Anterior cingulate cortex (tissue), 58 donors: Measurements from ENCODE around the gene CHPF.

Experiments
- DNase-seq, 58 donors: peaks; one replicate each; lab custom pipeline; 2025; lab: John Stamatoyannopoulos, UW

CHPF gene

DNA sequence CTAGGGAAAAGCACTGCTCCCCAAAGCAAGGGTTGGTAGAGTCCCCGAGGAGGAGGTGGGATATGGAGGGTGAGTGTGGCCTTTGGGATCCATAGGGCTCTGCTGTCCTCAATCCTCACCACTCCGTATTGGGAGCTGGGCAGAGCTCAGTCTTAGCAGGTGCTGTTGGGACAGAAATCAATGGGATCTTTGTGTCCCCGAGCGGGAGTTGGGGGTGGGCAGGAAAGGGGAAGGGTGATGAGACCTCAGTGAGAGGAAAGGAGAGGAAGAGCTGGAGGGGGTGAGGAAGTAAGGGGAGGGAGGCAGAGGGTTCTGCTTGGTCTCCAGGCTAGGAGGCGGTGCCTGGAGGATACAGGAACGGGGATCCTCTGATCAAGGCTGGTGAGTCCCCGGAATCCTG lies 26.7 kb downstream of the CHPF start:
- DNase-seq, result peak in 1 of 58 donors; percentile 11

GRCh38 chr2:219515874-219516629 lies 27.6 kb downstream of the CHPF start:
- DNase-seq, result no peak

DNA sequence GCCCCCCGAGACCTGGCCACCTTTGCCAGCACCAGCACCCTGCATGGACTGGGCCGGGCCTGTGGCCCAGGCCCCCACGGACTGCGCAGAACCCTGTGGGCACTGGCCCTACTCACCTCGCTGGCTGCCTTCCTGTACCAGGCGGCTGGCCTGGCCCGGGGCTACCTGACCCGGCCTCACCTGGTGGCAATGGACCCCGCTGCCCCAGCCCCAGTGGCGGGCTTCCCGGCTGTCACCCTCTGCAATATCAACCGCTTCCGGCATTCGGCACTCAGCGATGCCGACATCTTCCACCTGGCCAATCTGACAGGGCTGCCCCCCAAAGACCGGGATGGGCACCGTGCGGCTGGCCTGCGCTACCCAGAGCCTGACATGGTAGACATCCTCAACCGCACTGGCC lies 28.8 kb downstream of the CHPF start:
- no peak for DNase-seq

DNA sequence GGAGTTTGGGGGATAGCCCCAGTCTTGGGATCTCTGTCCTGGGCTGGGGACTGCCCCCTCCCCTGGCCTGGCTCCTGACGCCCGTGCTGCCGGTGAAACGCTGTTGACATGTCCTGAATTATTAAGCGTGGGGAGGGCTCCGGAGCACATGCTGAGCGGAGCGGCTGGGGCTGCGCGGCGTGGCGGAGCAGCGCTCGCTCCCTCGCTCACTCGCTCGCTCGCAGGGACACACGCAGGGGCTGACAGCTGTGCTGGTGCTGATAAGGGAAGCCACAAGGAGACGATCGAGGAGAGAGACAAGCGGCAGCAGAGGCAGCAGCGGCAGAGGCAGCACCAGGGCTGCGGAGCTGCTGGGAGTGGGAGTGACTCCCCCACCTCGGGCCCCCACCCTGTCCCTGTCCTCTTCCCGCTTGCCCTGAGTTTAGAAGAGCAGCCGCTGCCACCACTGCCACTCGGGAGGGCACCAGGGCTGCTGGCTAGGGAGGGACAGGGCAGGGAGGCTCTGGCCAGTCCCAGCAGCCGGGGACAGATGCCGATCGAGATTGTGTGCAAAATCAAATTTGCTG lies 29.3 kb downstream of the CHPF start, which contains the start of gene ASIC4:
Gene ASIC4, plus strand, starts transcription at position 287 of the 566 bp plus-strand sequence. Its CDS starts 243 bp downstream, at position 530.
- peak in 7 of 58 donors; percentile 15 to 47 (median 29) for DNase-seq

DNA sequence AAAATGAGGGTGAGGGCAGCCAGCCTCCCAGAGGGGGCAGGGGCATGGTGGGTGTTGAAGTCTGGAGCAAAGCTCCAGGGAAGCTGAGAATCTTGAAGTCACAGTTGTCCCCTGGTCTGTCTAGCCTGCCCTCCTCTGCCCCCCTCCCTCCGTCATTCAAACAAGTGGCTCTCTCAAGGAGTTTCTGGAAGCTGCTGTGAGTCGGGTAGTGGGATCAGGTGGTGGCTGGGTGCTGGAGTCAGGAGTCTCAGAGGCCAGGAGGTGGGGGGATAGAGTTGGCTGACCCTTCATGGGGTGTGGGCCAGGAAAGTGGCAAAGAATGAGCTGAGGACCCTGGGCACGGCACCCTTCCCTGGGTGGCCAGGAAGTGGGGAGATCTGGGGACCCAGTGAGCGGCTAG lies 29.8 kb downstream of the CHPF start:
- no peak for DNase-seq

DNA sequence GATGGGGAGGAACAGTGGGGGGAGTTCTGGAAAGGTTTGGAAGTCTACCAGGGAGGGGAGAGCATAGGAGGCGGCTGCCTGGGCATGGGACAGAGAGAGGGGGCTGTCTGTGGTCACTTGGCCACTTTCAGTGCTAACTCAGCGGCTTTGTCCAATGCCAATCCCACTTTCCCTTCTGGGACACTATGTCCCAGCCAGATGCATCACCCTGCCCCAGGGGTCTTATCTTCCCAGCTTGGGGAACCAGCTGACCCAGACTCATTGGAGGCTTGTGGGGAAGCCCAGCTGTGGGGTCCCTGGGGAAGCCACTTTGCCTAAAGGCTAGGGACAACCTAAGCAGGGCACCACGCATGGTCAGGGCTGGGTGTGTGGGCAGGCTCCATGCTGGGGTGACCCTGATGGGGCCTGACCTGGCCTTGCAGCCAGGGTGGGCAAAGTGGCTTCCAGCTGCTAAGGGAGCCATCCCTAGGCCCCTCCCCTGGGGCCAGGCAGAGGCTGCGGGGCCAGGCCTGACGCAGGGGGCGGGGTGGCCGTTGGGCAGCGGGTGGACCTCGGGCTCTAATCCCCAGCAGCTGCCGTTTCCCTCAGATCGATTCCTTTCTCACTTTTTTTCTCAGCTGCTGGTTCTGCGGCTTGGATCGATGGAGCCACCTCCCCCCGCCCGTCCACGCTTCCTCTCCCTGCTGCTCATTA lies 30.9 kb downstream of the CHPF start:
- DNase-seq, result no peak

GRCh38 chr2:219511547-219512325 lies 31.9 kb downstream of the CHPF start:
- DNase-seq, result peak in 5 of 58 donors; percentile 12 to 35 (median 20)

DNA sequence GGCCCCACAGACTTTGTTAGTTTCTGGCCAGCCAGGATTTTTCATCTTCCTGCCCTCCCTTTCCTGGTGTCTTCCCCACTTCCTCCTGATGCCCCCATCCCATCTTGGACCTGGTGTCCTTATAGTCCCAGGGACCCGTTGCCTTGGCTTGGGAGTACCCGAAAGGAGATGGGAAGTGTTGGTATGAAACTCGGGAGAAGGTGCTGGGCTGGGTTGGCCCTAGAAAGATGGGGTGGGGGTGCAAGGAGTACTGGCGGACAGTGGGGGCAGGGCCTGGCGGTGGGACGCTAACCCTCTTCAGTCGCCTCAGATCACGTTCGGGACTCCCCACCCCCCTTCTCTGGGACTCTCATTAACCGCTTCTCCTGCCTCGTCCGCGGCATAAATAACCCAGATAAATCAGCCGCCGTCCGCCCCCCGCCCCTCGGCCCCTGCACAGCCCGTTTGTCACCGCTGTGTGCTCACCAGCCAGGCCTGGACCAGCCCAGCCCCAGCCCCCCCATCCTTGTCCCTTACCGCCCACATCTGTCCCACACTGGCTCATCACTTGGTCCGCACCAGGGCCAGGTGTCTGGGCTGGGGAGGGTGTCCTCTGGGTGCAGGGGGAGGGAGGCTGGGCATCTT lies 33.0 kb downstream of the CHPF start:
- DNase-seq, result peak in 1 of 58 donors; percentile 9

DNA sequence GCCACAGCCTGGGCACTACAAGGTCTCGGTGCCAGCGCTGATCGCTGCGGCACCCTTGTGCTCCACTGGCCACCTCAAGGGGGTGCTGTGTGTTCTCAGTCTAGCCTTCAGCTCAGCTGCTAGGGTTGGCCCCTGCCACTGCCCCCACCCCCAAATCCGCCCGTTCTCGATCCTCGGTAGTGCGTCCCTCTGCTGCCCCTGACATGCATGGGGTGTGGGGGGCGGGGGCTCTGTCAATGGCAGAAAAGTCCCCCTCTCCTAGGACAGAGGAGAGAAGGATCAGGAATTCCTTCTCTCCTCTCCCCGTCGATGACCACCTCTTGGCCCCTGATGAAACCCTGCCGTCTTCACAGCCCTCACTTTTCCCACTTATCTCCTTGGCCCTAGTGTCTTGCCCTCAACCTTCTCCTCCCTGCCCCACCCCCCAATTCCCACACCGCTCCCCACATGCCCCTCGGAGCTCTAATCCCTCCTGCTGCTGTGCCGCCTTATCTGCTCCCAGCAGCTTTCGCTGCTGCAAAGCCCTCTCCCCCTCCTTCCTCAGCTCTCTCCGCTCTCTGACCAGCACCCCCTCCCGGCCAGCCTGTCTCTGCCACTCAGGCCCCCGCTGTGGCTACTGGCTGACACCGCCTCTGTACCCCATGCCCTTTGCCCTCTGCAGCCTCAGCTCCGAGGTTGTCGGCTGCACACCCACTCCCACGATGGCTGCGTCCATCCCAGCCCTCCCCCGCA lies 33.7 kb downstream of the CHPF start:
- DNase-seq, result peak in 45 of 58 donors; percentile 10 to 67 (median 33)

- peak in 1 of 58 donors; percentile 26 for DNase-seq
Observed at GRCh38 chr2:219508971-219509779, 34.4 kb downstream of the CHPF start.

DNA sequence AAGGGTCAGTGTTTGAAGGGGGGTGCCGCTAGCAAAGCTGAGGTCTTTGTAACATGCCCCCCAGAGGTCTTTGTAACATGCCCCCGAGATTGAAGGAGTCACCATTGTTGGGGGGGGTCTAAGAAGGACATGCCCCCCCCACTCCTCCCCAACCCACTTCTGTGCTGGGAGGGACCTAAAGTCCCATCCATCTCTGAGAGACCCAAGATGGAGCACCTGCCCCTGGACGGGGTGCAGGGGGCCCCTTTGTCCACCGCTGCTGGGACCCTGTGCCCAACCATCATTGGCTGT lies 35.2 kb downstream of the CHPF start:
- DNase-seq, result no peak

DNA sequence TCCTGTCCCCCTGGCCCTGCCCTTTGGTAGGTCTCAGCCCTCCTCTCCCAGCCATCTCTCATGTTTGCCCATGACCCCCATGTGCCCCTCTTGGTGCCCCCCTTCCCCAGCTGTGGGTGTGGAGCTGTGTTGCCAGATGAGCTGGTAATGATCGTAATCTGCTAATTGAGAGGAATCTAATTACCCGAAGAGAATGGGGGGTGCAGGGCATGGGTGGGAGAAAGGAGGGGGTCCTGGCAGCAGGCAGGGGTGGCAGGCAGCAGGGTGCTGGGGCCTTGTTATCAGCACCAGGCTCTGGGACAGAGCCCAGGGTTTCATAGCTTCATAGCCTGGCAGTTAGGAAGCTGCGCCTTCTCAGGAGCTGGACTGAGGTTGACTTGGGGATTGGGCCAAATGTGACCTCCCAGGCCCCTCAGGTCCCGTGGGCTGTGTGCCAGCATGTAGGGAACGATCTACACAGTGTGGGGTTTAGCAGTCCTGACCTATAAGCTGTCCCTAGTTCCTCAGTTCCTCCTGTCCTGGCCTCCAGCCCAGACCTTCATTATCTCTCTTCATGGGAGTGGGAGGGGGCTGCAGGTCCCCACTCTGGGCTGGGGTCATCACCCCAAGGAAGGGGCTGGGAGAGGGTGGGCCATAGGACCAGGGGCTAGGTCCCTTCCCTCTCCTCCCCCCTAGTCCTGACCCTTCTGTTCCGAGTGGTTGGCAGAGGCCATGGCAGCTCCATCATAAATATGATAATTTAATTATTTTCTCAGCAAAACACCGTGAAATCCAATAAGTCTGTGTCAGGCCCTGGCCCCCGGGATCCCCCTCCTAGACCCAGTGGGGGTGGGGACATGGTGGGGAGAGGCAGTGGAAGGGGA lies 35.8 kb downstream of the CHPF start:
- no peak for DNase-seq

DNA sequence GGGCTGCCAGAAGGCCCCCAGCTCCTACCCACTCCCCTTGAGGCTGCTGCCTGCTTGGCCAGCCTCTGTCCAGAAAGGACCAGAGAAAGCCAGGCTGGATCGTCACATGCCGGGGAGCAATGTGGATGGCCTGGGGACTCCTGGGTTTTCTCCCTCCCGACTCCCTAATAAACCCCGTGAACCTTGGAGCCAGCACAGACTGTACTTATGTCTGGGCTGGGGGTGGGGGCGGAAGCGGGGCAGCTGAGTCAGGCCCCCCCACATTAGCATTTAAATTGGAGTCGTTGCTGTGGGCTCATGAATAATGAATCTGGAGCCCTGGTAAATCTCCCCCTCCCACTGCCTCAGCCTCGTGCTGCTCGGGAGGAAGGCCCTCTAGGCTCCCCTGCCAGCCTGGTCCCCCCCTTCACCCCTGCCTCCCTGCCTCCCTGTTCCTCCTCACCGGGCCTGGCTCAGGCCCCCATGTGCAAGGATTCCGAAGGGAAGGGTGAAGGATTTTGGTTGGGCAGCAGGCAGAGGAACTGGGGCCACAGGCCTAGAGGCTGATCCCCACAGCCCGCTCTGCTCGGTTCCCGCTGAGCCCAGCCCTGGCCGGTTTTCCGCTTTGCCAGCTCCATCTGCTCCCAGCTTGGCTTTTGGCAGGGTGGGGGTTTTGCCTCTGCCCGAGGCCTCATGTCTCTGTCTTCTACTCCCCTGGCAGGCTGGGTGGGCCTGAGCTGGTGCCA lies 36.6 kb downstream of the CHPF start:
- DNase-seq, result peak in 6 of 58 donors; percentile 12 to 29 (median 23)

DNA sequence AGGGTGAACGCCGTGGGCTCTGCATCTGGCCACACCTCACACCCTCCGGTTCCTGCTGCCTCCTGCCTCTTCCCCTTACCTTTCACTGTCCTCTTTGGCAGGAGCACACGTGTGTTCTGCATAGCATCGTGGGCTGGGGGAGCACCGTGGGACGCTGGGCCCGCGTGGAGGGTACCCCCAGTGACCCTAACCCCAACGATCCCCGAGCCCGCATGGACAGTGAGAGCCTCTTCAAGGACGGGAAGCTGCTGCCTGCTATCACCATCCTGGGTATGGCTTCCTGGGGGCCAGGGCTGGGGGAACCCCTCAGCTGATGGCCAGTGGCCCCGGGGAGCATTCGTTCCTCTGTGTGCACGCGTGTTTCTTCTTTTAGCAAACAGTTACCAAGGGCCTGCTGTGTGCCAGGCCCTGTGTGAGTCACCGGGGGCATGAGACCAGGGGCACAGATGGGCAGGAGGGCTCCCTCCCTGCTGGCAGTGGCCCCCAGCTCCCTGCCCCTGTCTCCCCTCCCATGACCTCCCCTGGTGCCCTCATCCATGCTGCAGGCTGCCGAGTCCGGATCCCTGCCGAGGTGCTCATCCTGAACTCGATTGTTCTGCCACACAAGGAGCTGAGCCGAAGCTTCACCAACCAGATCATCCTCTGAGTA lies 37.3 kb downstream of the CHPF start:
- peak in 1 of 58 donors; percentile 29 for DNase-seq

GRCh38 chr2:219505585-219505984 lies 38.0 kb downstream of the CHPF start:
- DNase-seq, result no peak

DNA sequence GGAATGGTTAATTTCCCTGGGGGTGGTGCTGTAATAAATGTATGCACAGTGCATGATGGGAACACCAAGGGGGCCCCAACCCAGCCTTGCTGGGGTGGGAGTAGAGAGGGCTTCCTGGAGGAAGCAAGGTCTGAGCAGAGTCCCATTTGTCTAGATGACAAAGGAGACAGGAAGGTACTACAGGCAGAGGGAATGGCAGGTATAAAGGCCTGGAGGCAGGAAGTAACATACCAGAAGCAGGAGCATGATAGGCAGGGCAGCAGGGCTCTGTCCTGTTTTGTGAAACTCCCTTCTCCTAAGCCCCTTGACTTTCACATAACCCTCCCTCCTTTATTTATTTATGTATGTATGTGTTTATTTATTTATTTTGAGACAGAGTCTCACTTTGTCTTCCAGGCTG lies 41.0 kb downstream of the CHPF start:
- DNase-seq, result no peak

DNA sequence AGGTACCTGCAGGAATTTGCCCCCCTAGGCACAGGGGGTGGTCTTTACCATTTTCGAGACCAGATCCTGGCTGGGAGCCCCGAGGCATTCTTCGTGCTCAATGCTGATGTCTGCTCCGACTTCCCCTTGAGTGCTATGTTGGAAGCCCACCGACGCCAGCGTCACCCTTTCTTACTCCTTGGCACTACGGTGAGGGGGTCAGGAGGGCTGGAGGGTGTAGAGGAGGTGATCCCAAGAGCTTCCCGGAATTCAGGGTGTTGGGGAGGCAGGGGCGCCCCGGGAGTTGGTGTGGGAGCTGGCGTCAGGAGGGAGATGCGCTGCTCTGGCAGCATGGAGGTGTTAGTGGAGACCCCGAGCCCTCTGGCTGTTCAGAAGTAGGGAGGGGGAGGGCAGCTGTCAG lies 41.8 kb downstream of the CHPF start:
- DNase-seq, result no peak
